ENCODE measurements around the gene CEBPE. TPM values are rescaled to one million over a fixed set of nuclear protein-coding genes. Genes with fewer than 3 reads are reported as not detected.
A peak's percentile ranks its signal among the peaks of the same experiment; 100 is the strongest.

Gene CEBPE

GRCh38 chr14:23068789-23069412 is 50.2 kb downstream of the CEBPE start:
- Histone ChIP-seq H3K79me1 (ENCODE audit: low read length) (peaks cover 23% of the 10 kb centered on the region), H3K36me3 (ENCODE audit: control insufficient read depth, insufficient read depth, low read length) (peaks cover 27% of the 10 kb centered on the region), H2BK15ac (replicated peaks; ENCODE audit: low read depth) (no peak overlapping the region), H3K23ac (ENCODE audit: low read length) (no peak overlapping the region), H3K4me3 (ENCODE audit: low read length) (no peak overlapping the region), H3K9ac (ENCODE audit: low read length) (peak overlapping the region; percentile 71), H2BK120ac (ENCODE audit: low read depth, low read length) (no peak overlapping the region), H3K4ac (ENCODE audit: low read depth, low read length) (no peak overlapping the region), H3K27ac (ENCODE audit: low read depth, low read length) (peak overlapping the region; percentile 75), H3K18ac (ENCODE audit: low read length) (no peak overlapping the region), H4K8ac (ENCODE audit: low read depth, low read length) (no peak overlapping the region), H2AK5ac (ENCODE audit: low read length) (no peak overlapping the region), H3K4me1 (ENCODE audit: control insufficient read depth, low read depth, low read length) (peaks cover 17% of the 10 kb centered on the region), H3K27me3 (ENCODE audit: insufficient read depth, low read length, poor library complexity) (no peaks in the 10 kb centered on the region), H2BK5ac (ENCODE audit: low read length) (no peak overlapping the region), H3K4me2 (ENCODE audit: low read length) (peak overlapping the region; percentile 42), H3K79me2 (ENCODE audit: control insufficient read depth, insufficient read depth, low read length) (peaks cover 55% of the 10 kb centered on the region), H3K56ac (ENCODE audit: low read length) (peak overlapping the region; percentile 80), H4K5ac (ENCODE audit: low read length) (no peak overlapping the region)
- peak; percentile 97 for DNase-seq
- no CpG with 5 or more reads among the region's 8 CpGs for WGBS (ENCODE audit: extremely low coverage, insufficient coverage, low lambda C conversion rate)

DNA sequence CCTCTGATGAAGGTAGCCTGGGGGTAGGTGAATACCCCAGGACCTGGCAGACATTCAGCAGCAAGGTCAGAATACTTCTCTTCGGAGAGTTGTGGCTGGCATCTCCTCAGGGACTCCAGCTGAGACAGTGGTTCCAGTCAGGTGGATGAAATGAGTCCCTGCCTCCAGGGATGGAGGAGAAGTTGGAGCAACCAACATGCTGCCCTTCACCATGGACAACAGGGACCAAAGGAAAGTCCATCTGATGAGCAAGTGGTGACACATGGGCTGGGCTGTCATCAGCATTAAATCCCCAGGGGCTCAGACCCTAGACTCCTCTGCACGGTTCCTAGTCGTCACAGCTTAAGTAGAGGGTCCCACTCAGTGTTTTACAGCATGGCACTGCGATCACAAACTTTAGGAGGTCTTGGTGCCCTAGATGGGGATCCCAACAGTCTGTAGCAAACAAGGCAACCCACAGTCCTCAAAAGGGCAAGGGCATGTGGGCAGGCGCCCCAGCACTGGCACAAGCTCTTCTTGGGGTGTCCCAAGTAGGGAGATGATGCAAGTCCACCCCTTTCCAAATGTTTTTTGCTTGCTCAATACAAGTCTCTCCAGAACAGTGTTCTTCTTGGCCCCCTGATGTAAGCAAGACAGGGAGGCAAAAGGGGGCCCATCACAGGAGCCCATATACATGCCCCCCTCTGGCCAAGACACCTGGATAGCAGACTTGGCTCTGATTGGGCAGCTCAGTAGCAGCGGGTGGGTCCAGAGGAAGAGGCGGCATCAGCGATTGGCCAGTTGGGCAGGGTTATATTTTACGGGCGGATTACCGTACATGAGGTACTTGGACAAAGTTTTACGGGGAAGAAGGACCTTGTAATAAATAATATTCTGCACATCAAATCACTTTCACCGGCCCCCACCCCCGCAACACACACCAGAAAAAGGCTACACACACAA is 50.9 kb downstream of the CEBPE start:
- H3K4me2 ChIP-seq (ENCODE audit: low read length): peak overlapping the region; percentile 42
- WGBS (ENCODE audit: extremely low coverage, insufficient coverage, low lambda C conversion rate): no CpG with 5 or more reads among the region's 14 CpGs
- no peak overlapping the region for H3K4ac ChIP-seq (ENCODE audit: low read depth, low read length)
- no peak overlapping the region for H4K5ac ChIP-seq (ENCODE audit: low read length)
- no peaks in the 10 kb centered on the region for H3K27me3 ChIP-seq (ENCODE audit: insufficient read depth, low read length, poor library complexity)
- H4K8ac ChIP-seq (ENCODE audit: low read depth, low read length): no peak overlapping the region
- no peak overlapping the region for H2BK5ac ChIP-seq (ENCODE audit: low read length)
- no peak overlapping the region for H3K27ac ChIP-seq (ENCODE audit: low read depth, low read length)
- H2BK120ac ChIP-seq (ENCODE audit: low read depth, low read length): no peak overlapping the region
- no peak for DNase-seq
- H3K9ac ChIP-seq (ENCODE audit: low read length): peak overlapping the region; percentile 64
- peaks cover 56% of the 10 kb centered on the region for H3K79me2 ChIP-seq (ENCODE audit: control insufficient read depth, insufficient read depth, low read length)
- no peak overlapping the region for H3K18ac ChIP-seq (ENCODE audit: low read length)
- H3K79me1 ChIP-seq (ENCODE audit: low read length): peaks cover 28% of the 10 kb centered on the region
- peak overlapping the region; percentile 40 for H3K56ac ChIP-seq (ENCODE audit: low read length)
- no peak overlapping the region for H3K4me3 ChIP-seq (ENCODE audit: low read length)
- no peak overlapping the region for H2BK15ac ChIP-seq (replicated peaks; ENCODE audit: low read depth)
- peaks cover 34% of the 10 kb centered on the region for H3K36me3 ChIP-seq (ENCODE audit: control insufficient read depth, insufficient read depth, low read length)
- no peak overlapping the region for H3K23ac ChIP-seq (ENCODE audit: low read length)
- H2AK5ac ChIP-seq (ENCODE audit: low read length): no peak overlapping the region
- H3K4me1 ChIP-seq (ENCODE audit: control insufficient read depth, low read depth, low read length): peaks cover 17% of the 10 kb centered on the region

Small RNA genes lying within 50 kb of the gene (small RNA-seq; reads per million reads assigned to genes)
- not detected for gene RNU6-1138P (ENCODE audit: insufficient read depth)

All from mesendoderm (in vitro differentiated cells).